GM21529 (cell line): ENCODE results near the gene LCE2D.
"Not testable (repeated sequence)": the region's sequence is repeated elsewhere in the genome, so short reads cannot be mapped to it uniquely, and the experiment has no call there.

ENCODE experiments used
- ATAC-seq: cut with Tn5 transposase; IDR thresholded peaks from one replicate; pipeline ENCODE4 v1.9.1; 2021; ENCODE audit not compliant: unreplicated experiment

The LCE2D gene, protein sequence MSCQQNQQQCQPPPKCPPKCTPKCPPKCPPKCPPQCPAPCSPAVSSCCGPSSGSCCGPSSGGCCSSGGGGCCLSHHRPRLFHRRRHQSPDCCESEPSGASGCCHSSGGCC

DNA sequence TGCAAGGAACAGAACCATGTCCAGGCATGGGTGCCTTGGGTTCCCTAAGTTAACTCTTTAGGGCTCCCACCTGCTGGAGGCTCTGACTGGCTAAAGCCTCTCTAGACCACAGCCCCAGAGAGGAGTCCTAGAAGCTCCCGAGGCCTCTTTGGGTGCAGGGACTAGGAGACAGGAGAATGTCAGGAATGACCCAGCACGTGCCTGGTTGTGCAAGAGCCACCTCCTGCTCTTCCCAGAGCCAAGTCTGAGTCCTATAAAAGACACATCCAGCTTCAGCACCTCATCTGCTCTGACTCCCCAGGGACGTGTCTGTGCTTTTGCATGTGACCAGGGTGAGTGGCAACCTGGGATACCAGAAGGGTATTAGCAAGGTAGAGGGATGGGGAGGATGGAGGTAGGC lies at the start of gene LCE2D:
TSS of gene LCE2D (plus strand) at position 283 of the 400 bp plus-strand sequence. CDS start 726 bp downstream, outside the sequence.
- ATAC-seq: no peak

DNA sequence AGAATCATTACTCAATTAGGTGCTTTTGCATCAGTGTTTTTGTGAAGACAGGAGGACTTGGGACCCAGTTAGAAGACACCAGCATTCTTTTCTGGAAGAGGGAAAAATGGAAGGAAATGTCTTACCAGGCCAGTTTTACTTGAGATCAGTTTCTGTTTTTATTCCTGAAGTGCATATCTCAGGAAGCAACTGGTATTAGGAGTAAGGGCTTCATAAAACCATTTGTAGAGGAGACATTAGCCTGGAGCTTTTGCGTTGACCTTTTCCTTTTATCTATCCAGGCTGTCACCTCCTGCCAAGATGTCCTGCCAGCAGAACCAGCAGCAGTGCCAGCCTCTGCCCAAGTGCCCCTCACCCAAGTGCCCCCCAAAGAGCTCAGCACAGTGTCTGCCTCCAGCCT lies 49.7 kb upstream of the LCE2D start, which contains the start of gene LCE3B:
TSS of gene LCE3B (plus strand) at position 301 of the 400 bp plus-strand sequence. CDS start at position 301, 0 bp downstream.
- ATAC-seq: no peak

DNA sequence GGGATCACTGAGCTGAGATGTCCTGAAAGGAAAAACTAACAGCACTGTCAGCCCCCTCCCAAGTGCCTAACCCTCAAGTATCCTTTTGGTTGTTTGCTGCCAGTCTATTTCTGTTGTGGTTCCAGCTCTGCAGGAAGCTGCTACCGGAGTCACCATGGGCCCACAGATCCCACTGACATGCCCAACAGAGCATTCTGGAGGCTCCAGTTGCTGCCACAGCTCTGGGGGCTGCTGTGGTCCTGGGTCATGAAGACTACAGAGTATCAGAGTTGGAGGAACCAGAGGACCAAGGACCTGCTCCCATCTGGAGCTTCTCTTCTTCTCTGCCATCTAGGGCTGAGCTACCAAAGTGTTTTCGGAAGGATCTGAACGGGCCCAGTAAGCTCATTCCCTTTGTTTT lies 41.2 kb upstream of the LCE2D start:
- ATAC-seq: no peak

DNA sequence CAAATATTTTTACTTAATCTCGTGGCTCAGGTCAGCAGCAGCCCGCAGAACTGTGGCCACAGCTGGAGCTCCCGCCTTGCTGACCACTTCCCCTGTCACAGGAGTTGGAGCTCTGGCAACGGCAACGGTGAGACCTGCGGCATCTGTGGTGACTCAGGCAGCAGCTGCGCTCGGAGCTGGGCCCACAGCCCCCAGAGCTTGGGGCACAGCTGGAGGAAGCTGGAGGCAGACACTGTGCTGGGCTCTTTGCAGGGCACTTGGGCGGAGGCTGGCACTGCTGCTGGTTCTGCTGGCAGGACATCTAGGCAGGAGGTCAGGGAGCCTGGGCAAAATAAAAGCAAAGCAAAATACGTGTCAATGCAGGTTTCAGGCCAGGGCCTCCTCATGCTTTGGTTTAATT lies 40.4 kb upstream of the LCE2D start, which contains the start of gene LCE3A:
TSS of gene LCE3A (minus strand) at position 301 of the 400 bp plus-strand sequence. CDS start at position 301, 0 bp downstream.
- no peak for ATAC-seq

DNA sequence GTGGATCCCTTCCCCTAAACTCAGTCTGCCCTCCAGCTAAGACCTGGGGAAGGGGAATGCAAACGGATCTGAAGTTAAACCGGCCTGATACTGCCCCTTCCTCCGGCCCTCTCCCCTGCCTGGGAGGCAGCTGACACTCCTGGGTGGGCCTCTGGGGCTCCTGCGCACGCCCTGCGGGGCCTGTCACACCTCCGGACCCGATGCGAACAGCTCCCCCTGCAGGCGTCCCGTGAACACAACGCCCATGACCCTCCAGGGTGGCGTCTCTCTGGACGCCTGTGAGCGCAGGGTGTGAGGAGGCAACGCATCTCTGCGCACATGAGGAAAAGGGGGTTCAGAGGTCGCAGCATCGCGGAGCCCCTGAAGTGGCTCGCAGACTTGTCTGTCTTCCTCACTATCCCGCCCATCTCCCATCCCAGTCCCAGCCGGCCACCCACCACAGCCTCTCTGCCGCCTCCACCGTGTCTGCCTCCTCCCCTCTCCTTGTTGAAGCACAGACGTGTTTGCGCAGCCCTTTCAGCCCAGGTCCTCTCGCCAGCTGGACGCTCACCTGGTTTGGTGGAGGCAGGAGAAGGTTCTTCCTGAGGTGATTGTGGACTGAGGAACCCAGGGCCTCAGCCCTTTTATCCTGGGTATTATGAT lies 39.9 kb upstream of the LCE2D start:
- ATAC-seq: no peak

DNA sequence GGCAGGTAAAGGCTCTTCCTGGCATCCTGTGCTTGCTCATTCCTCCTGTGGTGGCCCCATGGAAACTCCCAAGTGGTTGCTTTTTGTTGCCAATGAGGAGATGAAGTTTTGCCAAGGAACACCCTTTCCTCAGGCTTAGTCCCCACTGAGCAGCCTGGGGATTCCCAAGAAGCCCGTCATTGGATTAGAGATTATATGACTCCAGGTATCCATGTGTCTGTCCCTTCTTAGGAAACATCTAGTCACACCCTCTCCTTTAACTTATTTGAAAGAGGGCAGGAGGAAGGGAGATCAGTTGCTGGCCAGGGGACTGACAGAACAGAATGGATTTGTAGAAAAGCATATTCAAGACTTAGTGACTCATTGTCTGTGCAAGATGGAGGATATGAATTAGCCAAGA lies 36.4 kb upstream of the LCE2D start:
- ATAC-seq: no peak

DNA sequence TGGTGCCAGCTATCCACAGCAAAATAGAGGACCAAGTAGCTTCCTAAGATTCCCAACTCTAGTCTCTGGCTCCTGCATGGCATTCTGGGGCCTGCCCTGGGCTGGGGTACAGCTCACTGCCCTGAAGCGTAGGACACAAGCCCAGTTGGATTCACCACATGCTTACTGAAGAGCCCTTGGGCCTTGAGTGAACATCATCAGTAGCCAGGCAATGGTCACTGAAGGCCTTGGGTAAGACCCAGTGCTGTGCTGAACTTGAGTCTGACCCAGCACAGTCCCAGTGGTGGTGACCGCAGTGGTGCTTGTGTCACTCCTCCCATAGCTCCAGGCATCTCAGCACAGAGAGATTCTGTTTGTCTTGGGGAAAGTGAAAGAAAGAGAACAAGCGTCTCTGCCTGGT lies 32.6 kb upstream of the LCE2D start:
- no peak for ATAC-seq

DNA sequence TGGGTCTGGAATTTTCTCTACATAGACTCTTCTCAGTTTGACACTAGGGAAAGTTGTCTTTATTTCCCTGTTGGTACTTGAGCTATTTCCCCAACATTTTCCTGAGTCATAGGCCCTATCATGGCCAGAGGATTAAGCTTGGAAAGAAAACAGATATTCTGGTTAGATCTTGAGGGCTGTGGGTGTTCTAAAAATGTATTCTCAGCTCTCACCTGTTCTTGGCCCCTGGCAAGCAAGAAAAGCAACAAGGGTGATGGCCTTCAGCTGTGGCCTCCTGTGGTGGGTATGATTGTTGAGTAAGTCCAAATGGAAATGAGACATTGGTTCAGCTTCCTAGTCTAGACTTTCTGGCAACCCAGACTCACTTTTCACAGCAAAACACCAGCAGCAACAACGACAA lies 22.8 kb upstream of the LCE2D start:
- ATAC-seq: no peak

DNA sequence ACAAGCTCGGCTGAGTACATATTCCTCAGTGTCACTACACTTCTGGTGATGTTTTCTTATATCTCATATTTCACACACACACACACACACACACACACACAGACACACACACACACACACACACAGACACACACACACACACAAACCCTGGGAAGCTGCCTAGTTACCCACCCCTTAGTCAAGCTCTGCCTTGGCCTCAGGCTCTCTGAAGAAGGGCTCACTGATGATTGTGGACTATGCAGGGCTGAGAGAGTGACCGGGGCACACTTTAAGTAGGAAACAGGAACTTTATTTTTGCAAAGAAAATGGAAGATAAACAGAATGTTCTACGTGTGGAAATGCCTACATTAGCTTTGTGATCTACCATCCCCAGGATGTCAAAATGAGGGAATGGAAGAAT lies 19.2 kb upstream of the LCE2D start:
- ATAC-seq: no peak

DNA sequence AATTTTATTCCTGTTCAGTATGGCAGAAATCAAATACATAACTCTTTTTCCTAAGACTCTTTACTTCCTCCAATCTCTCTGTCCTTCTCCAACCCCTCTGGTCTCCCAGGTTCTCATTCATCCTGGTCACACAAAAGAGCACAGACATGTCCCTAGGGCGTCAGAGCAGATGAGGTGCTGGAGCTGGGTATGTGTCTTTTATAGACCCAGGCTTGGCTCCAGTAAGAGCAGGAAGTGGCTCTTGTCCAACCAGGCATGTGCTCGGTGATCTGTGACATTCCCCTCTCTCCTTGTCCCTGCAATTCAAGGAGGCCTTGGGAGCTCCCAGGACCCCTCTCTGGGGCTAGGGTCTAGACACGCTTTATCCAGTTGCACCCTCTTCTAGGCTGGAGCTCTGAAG lies 18.0 kb upstream of the LCE2D start:
- ATAC-seq: no peak

DNA sequence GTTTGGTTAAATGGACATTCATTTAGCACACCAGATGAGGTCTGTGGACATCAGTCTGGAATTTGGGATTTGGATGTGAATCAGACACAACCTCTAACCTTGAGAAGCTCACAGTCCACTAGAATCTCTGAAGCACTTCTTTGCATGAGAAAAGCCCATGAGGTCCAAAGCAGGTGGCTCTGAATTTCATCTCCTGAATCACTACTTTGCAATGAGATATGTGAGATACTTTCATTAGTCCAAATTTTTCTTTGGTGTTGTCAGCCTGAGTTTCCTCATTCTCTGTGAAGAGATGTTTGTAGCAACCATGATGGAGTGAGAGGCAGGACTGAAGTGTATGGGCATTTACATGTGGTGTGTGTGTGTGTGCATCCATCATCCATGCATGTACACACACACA lies 16.5 kb upstream of the LCE2D start:
- no peak for ATAC-seq

DNA sequence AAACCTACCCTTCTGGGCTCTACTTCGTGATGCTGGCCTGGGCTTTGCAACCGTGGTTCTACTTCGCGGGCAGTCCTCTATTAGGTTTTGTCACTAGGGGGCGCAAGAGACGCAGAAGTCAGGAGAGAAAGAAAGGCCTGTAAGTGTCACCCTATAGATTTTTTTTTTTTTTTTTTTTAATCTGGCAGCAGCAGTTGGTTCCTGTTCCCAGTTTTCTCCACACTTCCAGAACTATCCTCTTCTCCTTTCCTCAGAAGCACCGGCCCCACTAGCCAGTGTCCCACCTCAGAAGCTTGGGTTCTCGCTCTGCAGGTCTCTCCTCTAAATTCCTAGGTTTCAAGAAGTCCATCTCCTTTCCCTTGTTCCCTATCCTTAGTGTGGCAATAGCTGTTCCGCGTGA lies 9.1 kb upstream of the LCE2D start:
- ATAC-seq: no peak

DNA sequence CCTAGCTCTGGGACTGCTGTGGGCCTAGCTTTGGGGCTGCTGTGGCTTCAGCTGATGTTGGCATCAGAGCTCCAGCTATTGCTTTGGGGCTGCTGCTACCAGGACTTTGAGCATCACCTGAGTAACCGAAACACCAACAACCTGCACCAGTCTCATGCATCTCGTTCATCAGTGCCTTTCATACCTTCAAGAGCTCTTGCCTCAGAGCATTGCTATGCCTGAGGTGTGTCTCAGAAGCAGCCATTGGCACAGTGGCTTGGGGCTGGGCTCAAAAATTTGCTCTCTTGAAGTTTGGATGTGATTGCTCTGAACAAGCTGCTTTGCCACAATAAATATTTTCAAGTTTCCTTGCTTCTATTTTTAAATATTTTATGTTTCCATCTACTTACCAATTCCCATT lies 6.7 kb upstream of the LCE2D start:
- no peak for ATAC-seq

DNA sequence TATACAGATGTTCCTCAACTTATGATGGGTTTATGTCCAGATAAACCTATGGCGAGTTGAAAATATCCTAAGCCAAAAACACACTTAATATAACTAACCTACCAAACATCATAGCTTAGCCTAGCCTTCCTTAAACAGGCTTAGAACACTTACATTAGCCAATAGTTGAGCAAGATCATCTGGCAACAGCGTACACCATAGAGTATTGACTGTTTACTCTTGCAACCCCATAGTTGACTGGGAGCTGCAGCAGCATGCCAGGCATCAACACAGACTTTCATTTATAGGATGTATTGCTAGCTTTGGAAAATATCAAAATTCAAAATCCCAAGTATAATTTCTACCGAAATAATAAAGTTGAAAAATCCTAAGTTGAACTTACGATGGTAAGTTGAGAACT lies 5.5 kb upstream of the LCE2D start:
- no peak for ATAC-seq

DNA sequence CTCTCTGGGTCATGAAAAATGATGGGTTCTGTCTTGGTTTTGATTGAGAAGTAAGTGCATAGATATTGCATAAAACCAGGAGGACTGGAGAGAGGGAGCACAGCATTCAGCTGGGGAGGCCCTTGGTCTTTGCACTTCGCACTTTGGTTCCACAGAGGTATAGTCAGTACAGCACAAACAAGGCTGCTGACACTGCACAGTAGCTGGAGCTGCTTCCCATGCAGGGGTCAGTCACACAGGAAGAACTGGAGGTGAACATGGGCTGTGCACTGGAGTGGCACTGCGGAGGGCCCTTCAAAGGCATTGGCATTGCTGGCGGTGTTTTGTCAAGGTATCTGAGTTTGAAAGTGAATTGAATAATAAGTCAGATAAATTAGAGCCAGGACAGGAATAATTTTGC lies 4.5 kb upstream of the LCE2D start:
- no peak for ATAC-seq

DNA sequence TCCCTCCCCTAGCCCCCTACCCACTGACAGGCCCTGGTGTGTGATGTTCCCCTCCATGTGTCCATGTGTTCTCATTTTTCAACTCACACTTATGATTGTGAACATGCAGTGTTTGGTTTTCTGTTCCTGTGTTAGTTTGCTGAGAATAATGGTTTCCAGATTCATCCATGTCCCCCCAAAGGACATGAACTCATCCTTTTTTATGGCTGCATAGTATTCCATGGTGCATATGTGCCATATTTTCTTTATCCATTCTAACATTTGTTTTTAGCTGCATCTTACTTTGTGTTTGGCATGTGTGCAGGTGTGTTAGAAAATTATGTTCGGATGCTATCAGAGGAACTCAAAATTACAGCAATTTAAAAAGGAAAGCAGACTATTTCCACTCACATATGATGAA lies 3.0 kb downstream of the LCE2D start:
- not testable (repeated sequence) for ATAC-seq

DNA sequence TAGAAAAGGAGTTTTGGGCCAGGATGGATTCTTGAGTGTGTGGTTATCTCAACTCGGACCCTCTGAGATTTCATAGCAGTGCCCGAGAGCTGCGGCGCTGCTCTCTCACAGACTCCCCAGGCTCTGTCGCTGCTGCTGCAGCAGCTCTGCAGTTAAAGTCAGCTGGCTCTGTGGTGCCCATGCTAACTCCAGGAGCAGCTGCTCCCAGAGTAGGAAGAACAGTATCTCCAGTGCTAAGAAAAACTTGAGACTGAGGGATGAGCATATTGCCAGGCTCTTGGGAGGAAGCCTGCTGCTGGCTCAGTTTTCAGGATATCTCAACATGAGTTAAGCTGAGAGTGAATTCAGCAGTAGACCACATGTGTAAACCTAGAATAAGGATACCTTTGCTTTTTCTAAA lies 4.5 kb downstream of the LCE2D start:
- no peak for ATAC-seq

DNA sequence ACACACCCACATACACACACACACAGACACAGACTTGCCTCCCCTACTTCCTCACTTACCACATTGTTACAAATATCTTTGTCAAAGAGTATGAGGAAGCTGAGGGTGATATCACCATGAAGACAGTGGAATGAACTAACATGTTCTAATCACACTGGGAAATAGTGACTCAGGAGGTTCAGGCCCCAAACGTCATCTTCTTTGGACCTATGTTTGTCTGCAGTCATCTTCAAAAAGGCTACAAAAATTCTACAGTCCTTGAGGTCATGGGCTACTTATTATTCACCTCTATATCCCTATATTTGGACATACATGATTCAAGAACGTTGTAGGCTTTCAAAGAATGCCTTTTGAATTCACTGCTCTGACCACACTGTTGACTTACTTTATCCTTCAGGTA lies 9.8 kb downstream of the LCE2D start:
- ATAC-seq: no peak

DNA sequence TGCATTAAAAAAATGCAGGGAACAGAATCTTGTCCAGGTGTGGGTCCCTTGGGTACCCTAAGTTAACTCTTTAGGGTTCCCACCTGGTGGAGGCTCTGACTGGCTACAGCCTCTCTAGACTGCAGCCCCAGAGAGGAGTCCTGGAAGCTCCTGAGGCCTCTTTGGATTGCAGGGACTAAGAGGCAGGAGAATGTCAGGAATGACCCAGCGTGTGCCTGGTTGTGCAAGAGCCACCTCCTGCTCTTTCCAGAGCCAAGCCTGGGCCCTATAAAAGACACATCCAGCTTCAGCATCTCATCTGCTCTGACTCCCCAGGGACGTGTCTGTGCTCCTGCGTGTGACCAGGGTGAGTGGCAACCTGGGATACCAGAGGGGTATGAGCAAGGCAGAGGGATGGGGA lies 11.8 kb downstream of the LCE2D start, which contains the start of gene LCE2C:
TSS of gene LCE2C (plus strand) at position 297 of the 400 bp plus-strand sequence. CDS start 737 bp downstream, outside the sequence.
- ATAC-seq: not testable (repeated sequence)

DNA sequence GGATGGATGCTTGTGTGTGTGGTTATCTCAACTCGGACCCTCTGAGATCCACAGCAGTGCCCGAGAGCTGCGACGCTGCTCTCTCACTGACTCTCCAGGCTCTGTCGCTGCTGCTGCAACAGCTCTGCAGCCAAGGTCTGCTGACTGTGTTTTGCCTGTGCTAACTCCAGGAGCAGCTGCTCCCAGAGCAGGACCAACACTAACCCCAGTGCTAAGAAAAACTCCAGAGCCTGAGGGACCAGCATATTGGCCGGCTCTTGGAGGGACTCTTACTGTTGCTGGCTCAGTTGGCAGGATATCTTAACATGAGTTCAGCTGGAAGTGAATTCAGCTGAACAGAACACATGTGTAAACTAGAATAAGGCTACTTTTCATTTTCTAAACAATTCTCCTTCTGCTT lies 16.3 kb downstream of the LCE2D start:
- no peak for ATAC-seq

DNA sequence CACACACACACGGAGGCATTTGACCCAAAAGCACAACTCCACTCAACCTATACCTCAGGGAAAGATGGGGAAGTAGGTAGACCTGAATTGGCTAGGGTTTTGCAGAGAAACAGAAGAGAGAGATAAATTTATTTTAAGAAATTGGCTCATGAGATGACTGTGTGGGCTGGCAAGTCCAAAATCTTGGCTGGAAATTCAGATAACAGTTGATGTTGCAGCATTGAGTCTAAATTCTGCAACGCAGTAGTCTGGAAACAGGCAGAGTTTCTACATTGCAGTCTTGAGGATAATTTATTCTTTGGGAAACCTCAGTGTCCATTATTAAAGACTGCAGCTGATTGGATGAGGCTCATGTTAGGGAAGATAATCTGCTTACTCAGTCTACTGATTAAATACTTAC lies 18.4 kb downstream of the LCE2D start:
- ATAC-seq: no peak

DNA sequence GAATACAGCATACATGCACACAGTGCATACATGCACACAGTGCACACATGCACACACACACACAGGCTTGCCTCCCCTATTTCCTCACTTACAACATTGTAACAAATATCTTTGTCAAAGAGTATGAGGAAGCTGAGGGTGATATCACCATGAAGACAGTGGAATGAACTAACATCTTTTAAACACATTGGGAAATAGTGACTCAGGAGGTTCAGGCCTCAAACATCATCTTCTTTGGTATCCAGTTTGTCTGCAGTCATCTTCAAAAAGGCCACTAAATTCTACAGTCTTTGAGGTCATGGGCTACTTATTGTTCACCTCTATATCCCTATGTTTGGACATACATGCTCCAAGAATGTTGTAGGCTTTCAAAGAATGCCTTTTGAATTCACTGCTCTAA lies 20.7 kb downstream of the LCE2D start:
- ATAC-seq: no peak

DNA sequence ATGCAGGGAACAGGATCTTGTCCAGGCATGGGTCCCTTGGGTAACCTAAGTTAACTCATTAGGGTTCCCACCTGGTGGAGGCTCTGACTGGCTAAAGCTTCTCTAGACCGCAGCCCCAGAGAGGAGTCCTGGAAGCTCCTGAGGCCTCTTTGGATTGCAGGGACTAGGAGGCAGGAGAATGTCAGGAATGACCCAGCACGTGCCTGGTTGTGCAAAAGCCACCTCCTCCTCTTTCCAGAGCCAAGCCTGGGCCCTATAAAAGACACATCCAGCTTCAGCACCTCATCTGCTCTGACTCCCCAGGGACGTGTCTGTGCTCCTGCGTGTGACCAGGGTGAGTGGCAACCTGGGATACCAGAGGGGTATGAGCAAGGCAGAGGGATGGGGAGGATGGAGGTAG lies 22.6 kb downstream of the LCE2D start, which contains the start of gene LCE2B:
TSS of gene LCE2B (plus strand) at position 301 of the 400 bp plus-strand sequence. CDS start 721 bp downstream, outside the sequence.
- not testable (repeated sequence) for ATAC-seq
